ENCODE data around the gene PRRT3.

Gene PRRT3

GRCh38 chr3:9955067-9955502 is 2.9 kb upstream of the PRRT3 start:
- TF ChIP-seq CTCF (IDR thresholded peaks at IDR 0.05): no peak

DNA sequence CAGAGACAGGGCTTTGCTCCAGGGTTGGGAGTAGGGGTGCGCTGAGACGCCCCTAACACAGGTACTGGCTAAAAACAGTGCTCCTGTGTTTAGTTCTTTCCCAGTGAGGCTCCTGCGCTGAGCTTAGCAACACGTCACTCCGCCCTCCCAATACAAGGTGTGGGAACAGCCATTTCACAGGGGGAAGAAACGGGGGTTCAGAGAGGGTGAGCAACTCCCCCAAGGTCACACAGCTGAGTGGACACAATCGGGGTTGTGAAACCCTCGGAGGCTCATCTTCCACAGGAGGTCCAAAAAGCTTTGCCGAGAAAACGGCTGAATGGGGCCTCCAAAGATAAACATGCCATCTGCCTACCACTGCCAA is 628 bp downstream of the PRRT3 start:
- TF ChIP-seq CTCF (IDR thresholded peaks at IDR 0.05): no peak

- no peak for TF ChIP-seq CTCF (IDR thresholded peaks at IDR 0.05)
Observed at GRCh38 chr3:9951126-9951525, 1.1 kb downstream of the PRRT3 start.

DNA sequence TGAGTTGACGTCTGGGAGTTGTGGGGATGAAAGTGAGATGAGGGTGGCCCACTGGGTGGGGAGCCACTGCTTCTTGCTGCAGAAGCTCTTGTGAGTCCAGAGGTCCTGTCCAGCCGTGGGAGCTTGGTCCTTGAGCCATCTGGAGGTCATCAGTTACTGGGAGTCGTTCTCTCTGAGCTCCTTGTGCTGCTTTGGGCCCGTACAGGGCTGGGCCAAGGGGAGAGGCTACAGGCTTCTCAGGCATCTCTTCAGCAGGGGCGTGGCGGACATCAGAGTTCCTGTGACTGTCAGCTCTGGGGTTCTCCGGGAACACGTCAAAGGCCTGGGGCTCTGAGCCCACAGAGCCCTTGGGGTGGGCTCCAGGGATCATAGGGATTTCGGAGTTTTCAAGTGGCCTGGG is 2.6 kb downstream of the PRRT3 start:
- TF ChIP-seq CTCF (IDR thresholded peaks at IDR 0.05): no peak

DNA sequence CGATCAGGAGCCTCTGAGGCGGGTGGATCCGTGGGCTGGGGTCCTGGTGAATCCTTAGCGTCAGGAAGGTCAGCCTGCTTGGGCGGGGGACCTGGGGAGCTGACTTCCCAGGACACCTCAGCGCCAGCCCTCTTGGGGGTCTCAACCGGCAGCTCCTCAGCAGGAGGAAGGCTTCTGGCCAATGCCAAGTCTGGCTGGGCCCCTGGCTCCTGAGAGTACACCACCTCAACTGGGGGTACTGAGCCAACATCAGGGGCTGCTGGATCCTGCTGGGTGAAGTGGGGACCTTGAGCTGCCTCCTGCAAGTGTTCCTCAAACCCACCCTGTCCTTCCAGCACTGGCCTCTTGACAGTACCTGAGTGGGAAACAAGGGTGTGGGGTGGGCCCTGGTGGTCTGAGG is 3.1 kb downstream of the PRRT3 start:
- no peak for TF ChIP-seq CTCF (IDR thresholded peaks at IDR 0.05)

DNA sequence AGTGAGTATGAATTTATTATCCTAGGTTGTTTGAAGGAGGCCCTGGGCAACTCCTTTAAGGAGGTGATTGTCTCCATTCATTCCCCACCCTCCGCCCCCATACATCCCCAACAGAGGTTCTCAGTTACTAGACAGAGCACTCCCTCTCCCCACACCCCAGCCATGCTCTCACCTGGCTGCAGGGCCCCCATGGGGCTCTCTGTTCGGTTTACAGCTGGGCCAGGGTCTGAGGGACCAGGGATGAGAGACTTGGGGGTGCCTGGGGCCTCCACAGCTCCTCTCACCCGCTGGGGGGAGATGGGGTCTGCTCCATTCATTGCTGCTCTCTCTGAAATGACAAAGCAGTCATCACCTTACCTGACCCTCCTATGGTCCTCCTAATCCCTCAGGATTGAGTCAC is 3.6 kb downstream of the PRRT3 start:
- no peak for TF ChIP-seq CTCF (IDR thresholded peaks at IDR 0.05)

- peak; percentile 30; the same call in 1 of the 2 replicates for TF ChIP-seq CTCF (IDR thresholded peaks at IDR 0.05)
Observed at GRCh38 chr3:9947025-9947995, 4.9 kb downstream of the PRRT3 start.

Data from LNCAP (cell line).